Duodenal mucosa (tissue), 2 donors: ENCODE data around the gene SFXN3.
A peak's percentile ranks its signal among the peaks of the same experiment; 100 is the strongest.

ENCODE experiments used
- H3K27ac ChIP-seq: one replicate; pipeline ENCODE4 v1.7.0; 2013; ENCODE audit warnings: low read depth, low read length
- H3K27me3 ChIP-seq, 2 donors: one replicate each; pipeline ENCODE4 v1.7.0; 2013; ENCODE audit warnings: low read length in 2 of 2, control low read depth in 1 of 2; ENCODE audit not compliant: insufficient read depth in 2 of 2, control insufficient read depth in 1 of 2
- H3K36me3 ChIP-seq, 2 donors: one replicate each; pipeline ENCODE4 v1.7.0; 2013; ENCODE audit warnings: low read length in 2 of 2, control low read depth in 1 of 2; ENCODE audit not compliant: insufficient read depth in 2 of 2, control insufficient read depth in 1 of 2
- H3K4me1 ChIP-seq, 2 donors: one replicate each; pipeline ENCODE4 v1.7.0; 2013; ENCODE audit warnings: low read length in 2 of 2, control low read depth in 1 of 2; ENCODE audit not compliant: insufficient read depth in 2 of 2, control insufficient read depth in 1 of 2
- H3K4me3 ChIP-seq, 2 donors: one replicate each; pipeline ENCODE4 v1.7.0; 2013; ENCODE audit warnings: low read length in 2 of 2, low read depth in 1 of 2
- H3K9ac ChIP-seq, 2 donors: one replicate each; pipeline ENCODE4 v1.7.0; 2013; ENCODE audit warnings: low read length in 2 of 2, low read depth in 1 of 2
- H3K9me3 ChIP-seq, 2 donors: one replicate each; pipeline ENCODE4 v1.7.0; 2013; ENCODE audit warnings: low read length in 2 of 2, control low read depth in 1 of 2; ENCODE audit not compliant: control insufficient read depth in 1 of 2

The SFXN3 gene

DNA sequence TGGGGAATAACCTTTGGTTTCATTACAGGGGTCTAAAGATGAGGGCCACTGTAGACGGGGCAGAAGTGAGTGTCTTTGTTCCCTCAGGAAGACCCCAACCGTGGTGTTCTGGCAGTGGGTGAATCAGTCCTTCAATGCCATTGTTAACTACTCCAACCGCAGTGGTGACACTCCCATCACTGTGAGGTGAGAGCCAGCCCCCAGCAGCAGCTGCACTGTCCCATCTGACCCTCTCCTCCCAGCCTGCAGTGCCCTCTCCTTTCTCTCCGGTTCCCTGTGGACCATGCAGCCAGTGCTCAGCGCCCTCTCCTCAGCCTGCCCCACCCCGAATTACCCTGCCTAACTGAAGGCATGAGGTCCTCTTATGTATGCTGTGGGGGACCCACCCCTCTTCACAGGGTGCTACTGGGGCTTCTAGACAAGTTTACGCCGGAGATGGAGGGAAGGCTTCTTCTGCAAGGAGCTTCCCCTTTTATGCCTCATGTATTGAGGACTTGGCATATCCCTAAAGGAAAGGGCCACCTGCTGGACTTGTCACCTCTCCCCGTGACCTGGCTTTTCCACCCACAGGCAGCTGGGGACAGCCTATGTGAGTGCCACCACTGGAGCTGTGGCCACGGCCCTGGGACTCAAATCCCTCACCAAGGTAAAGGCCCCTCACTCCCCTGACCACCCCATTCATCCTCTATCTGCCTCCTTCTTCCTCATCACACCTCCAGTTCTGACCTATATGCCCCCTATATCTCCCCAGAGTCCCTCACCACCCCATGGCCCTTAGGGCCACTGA, 5.1 kb downstream of the SFXN3 start:
- peak overlapping the region in 1 of 2 donors; percentile 12 for H3K9ac ChIP-seq
- peaks cover 47 to 56% of the 10 kb centered on the region in 2 donors for H3K36me3 ChIP-seq

DNA sequence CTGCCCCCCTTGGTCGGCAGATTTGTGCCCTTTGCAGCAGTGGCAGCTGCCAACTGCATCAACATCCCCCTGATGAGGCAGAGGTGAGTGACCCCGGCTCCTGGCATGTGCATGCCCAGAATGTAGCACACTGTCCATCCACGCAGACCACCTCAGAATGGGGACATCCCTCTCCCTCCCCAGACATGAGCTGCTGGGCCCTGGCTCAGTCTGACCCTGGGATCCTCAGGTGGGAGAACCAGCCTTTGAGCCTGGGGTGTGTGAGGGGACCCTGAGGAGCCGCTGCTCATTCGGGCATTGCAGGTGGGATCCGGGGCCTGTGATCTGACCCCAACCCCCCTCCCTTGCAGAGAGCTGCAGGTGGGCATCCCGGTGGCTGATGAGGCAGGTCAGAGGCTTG, 5.7 kb downstream of the SFXN3 start:
- peak overlapping the region in 1 of 2 donors; percentile 12 for H3K9ac ChIP-seq
- peaks cover 42 to 48% of the 10 kb centered on the region in 2 donors for H3K4me1 ChIP-seq
- H3K27ac ChIP-seq, result no peak overlapping the region
- no peak overlapping the region for H3K4me3 ChIP-seq
- H3K27me3 ChIP-seq, result no peaks in the 10 kb centered on the region
- H3K9me3 ChIP-seq, result no peaks in the 10 kb centered on the region
- H3K36me3 ChIP-seq, result peaks cover 47 to 56% of the 10 kb centered on the region in 2 donors

More for the DNA sequence above, 5.1 kb downstream of the SFXN3 start:
- no peaks in the 10 kb centered on the region for H3K9me3 ChIP-seq
- no peaks in the 10 kb centered on the region for H3K27me3 ChIP-seq
- H3K4me3 ChIP-seq, result no peak overlapping the region
- H3K27ac ChIP-seq, result no peak overlapping the region
- peaks cover 39 to 49% of the 10 kb centered on the region in 2 donors for H3K4me1 ChIP-seq

DNA sequence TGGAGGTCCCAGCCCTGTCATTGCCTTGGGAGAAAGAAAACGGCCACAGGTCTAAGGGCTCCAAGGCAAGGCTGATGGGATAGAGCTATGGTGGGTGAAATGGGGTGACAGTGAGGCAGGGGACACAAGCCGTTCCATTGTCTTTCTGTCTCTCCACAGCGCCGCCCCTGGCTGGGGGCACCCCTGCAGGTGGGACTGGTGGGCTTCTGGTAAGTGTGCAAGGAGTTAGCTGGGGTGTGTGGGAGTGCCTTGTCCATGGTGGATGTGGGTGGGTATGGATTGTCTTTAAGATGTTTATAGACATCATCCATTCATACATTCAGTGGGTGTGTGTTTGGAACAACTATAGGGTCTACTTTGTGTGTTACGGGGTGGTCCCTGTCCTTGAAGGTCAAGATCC, 7.5 kb downstream of the SFXN3 start:
- H3K27ac ChIP-seq, result no peak overlapping the region
- H3K36me3 ChIP-seq, result peaks cover 47 to 56% of the 10 kb centered on the region in 2 donors
- H3K27me3 ChIP-seq, result no peaks in the 10 kb centered on the region
- no peaks in the 10 kb centered on the region for H3K9me3 ChIP-seq
- peaks cover 44 to 50% of the 10 kb centered on the region in 2 donors for H3K4me1 ChIP-seq
- no peak overlapping the region for H3K4me3 ChIP-seq
- H3K9ac ChIP-seq, result no peak overlapping the region

DNA sequence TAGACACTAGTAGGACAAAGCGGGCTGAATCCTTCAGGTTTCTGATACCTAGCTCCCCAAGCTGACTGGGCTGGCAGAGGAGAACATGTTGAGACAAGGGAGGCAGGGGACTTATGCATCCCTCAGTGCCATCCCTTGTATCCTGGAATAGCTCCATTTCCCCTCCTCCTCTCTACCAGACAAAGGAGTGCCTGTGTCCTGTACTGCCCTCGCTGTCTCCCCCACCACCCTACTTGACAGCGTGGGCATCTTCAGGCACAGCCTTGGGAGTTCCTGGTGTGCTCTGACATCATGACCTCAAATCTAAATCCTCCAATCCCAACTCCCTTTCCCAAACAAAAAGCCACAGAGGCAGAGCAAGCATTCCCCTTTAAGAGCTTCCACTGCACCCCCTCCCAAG, 9.0 kb downstream of the SFXN3 start:
- H3K27me3 ChIP-seq, result no peaks in the 10 kb centered on the region
- H3K9ac ChIP-seq, result no peak overlapping the region
- H3K9me3 ChIP-seq, result no peaks in the 10 kb centered on the region
- no peak overlapping the region for H3K4me3 ChIP-seq
- H3K36me3 ChIP-seq, result peaks cover 43 to 51% of the 10 kb centered on the region in 2 donors
- H3K27ac ChIP-seq, result no peak overlapping the region
- peaks cover 41 to 45% of the 10 kb centered on the region in 2 donors for H3K4me1 ChIP-seq

DNA sequence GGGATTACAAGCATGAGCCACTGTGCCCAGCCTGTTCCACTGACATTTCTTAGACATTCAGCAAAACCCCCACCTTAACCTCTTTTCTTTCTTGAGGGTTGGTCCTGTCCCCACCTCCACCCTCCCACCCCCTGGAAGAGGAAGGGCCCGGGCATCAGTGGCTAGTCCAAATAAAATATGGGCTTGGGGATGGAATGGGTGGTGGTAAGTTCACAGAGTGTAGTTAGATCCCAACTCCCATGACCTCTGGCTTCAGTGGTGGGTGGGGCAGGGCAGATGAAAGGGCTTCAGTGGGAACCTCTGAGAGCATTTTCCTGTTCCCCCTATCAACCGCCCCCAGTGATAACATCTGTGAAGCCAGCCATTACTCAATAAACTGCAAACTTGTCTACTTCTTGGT, 9.8 kb downstream of the SFXN3 start:
- Histone ChIP-seq H3K36me3 (peaks cover 36 to 43% of the 10 kb centered on the region in 2 donors), H3K9ac (peak overlapping the region in 1 of 2 donors; percentile 16), H3K9me3 (no peaks in the 10 kb centered on the region), H3K27me3 (no peaks in the 10 kb centered on the region), H3K4me1 (peaks cover 34 to 37% of the 10 kb centered on the region in 2 donors), H3K27ac (no peak overlapping the region), H3K4me3 (no peak overlapping the region)

DNA sequence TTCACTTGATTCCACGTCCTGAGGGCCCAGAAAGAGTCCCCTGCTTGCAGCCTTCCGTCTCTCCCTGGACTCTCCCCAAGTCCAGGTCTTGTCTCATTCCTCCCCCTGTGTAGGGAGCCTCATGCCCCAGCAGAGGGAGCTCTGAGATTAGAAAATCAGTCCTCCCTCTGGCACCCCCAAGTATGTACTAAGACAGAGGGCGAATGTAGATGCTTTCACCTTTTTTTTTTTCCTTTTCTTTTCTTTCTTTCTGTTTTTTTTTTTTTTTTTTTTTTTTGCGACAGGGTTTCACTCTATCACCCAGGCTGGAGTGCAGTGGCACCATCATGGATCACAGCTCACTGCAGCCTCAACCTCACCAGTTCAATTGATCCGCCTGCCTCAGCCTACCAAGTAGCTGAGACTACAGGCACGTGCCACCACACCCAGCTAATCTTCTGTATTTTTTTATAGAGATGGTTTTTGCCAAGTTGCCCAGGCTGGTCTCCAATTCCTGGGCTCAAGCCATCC, 10.3 kb downstream of the SFXN3 start:
- Histone ChIP-seq H3K9ac (peak overlapping the region in 1 of 2 donors; percentile 90), H3K27ac (no peak overlapping the region)

DNA sequence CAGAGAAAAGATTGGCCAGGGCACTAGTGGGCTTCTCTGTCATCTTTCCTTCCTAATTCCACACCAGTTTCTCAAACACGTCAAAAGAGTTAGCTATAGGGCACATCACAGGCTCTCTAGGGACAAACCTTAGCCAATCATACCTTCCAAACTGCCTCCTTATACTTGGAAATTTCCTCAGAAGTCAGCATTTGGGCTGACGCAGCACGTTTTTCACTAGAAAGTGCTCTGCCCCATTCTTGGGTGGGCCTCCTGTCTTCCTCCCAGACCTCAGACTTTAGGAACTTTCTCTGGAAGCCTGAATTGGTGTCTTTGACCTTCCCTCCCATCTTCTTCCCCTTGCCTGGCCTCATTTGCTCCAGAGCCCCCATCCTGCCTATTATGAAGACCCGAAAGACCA, 11.1 kb downstream of the SFXN3 start:
- Histone ChIP-seq H3K4me3 (peak overlapping the region; percentile 55 to 82), H3K9me3 (no peaks in the 10 kb centered on the region), H3K27ac (peak overlapping the region; percentile 76), H3K9ac (peak overlapping the region; percentile 62 to 90), H3K36me3 (peaks cover 25 to 30% of the 10 kb centered on the region in 2 donors), H3K27me3 (peaks cover 7 to 9% of the 10 kb centered on the region in 2 donors), H3K4me1 (peaks cover 22 to 27% of the 10 kb centered on the region in 2 donors)

More for the DNA sequence above, 10.3 kb downstream of the SFXN3 start:
- no peak overlapping the region for H3K4me3 ChIP-seq
- peaks cover 32 to 38% of the 10 kb centered on the region in 2 donors for H3K36me3 ChIP-seq
- peaks cover 30 to 35% of the 10 kb centered on the region in 2 donors for H3K4me1 ChIP-seq
- H3K9me3 ChIP-seq, result no peaks in the 10 kb centered on the region
- H3K27me3 ChIP-seq, result peaks cover under 1% of the 10 kb centered on the region in 2 donors

DNA sequence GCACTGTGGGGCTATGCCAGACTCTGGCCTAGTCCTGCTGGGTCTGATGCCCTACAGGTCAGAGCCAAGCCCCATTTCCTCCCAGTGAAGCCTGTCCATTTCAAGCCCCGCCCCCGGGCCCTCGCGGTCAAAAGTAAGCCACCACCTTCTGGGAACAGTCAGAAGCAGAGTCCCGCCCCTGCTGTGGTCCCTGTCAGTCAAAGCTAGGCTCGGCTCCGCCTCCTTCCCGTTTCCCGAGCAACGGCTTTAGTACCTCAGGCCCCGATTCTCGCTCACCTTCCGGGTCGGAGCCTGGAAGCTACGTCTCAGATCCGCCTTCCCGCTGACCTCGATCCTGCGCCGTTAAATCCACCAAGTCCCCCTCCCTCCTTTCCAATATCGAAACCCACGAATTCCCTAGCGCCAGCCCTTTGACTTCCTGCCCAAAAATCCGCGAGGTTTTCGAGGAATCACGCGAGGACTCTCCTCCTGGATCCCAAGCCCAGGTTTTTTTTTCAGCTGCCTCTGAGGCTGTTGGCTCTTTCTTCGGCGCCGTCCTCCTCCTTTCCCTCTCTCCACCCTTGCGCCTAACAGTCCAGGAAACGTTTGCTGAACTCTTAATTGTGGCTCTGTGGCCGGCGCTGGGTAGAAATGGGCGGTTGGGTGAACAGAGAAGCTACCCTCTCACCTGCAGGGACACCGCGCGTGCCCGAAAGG, 11.8 kb downstream of the SFXN3 start:
- H3K27ac ChIP-seq, result peak overlapping the region; percentile 76
- peaks cover 22% of the 10 kb centered on the region in 2 donors for H3K4me1 ChIP-seq
- H3K9ac ChIP-seq, result peak overlapping the region; percentile 62 to 90
- peaks cover 13 to 16% of the 10 kb centered on the region in 2 donors for H3K27me3 ChIP-seq
- H3K4me3 ChIP-seq, result peak overlapping the region; percentile 55 to 82
- H3K9me3 ChIP-seq, result no peaks in the 10 kb centered on the region
- H3K36me3 ChIP-seq, result peaks cover 18 to 23% of the 10 kb centered on the region in 2 donors

DNA sequence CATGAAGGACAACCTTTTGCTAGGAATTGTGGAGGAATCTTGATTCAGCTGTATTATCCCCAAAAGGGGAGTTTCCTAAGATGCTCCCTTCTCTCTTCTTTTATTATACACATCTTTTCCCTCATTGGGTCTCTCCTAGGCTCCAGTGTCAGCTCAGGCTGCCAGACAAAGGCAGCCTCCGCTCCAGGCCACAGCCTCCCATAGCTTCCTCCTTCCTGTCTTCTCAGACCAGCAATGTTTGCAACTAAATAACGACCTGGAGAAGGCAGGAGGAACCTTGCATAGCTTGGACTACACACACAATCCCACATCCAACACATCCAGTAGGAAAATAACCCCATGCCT, 12.3 kb downstream of the SFXN3 start:
- Histone ChIP-seq H3K27ac (peak overlapping the region; percentile 76), H3K9ac (peak overlapping the region; percentile 62 to 90), H3K27me3 (peaks cover 18% of the 10 kb centered on the region in 2 donors), H3K4me3 (peak overlapping the region; percentile 55 to 82), H3K36me3 (peaks cover 12 to 18% of the 10 kb centered on the region in 2 donors), H3K9me3 (no peaks in the 10 kb centered on the region), H3K4me1 (peaks cover 24 to 25% of the 10 kb centered on the region in 2 donors)

DNA sequence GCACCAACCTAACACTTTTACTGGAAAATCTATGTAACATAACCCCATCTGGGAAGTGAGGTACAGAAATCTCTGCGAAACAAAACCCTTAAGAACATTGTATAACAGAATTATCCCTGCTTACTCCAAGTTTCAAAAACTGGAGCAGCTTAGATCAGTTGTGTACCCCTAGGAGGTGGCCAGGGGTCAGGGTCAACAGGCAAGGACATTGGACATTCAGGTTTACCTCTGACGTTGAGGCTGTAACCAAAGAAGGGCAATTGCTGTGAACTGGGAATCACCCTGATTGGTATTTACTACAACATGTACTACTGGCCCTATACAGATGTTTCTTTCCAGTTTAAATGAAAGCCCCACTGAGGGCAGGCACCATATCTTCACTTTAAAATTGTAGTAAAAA, 13.1 kb downstream of the SFXN3 start:
- H3K27ac ChIP-seq, result no peak overlapping the region

More for the DNA sequence above, 13.1 kb downstream of the SFXN3 start:
- Histone ChIP-seq H3K4me1 (peaks cover 28 to 31% of the 10 kb centered on the region in 2 donors), H3K4me3 (no peak overlapping the region), H3K9ac (no peak overlapping the region), H3K27me3 (peaks cover 25 to 26% of the 10 kb centered on the region in 2 donors), H3K9me3 (no peaks in the 10 kb centered on the region), H3K36me3 (peaks cover 7 to 11% of the 10 kb centered on the region in 2 donors)
